HG02938 (cell line): ENCODE measurements around the gene FOXC2.

Source experiments
- ATAC-seq: cut with Tn5 transposase; IDR thresholded peaks from one replicate; pipeline ENCODE4 v1.9.1; 2021; ENCODE audit warnings: mild to moderate bottlenecking, moderate library complexity; ENCODE audit not compliant: unreplicated experiment

FOXC2 gene

GRCh38 chr16:86555704-86556075, 10.9 kb upstream of the FOXC2 start:
- no peak for ATAC-seq

GRCh38 chr16:86556576-86556975, 10.1 kb upstream of the FOXC2 start:
- no peak for ATAC-seq

- no peak for ATAC-seq
These were observed 9.0 kb upstream of the FOXC2 start for GRCh38 chr16:86557587-86557986.

GRCh38 chr16:86558355-86559193, 8.1 kb upstream of the FOXC2 start:
- ATAC-seq, result no peak

GRCh38 chr16:86559802-86560305, 6.8 kb upstream of the FOXC2 start:
- ATAC-seq, result no peak

- ATAC-seq, result no peak
These were observed 4.3 kb upstream of the FOXC2 start for GRCh38 chr16:86562356-86562755.

GRCh38 chr16:86563469-86564345, 2.9 kb upstream of the FOXC2 start:
- ATAC-seq, result no peak

GRCh38 chr16:86565181-86565631, 1.4 kb upstream of the FOXC2 start:
- no peak for ATAC-seq

- ATAC-seq, result no peak
These were observed 751 bp upstream of the FOXC2 start for GRCh38 chr16:86565644-86566511.

GRCh38 chr16:86566966-86567700, 504 bp downstream of the FOXC2 start:
- no peak for ATAC-seq

- ATAC-seq, result no peak
These were observed 1.3 kb downstream of the FOXC2 start for GRCh38 chr16:86567701-86568581.

GRCh38 chr16:86568677-86569623, 2.3 kb downstream of the FOXC2 start:
- ATAC-seq, result no peak

- ATAC-seq, result no peak
These were observed 3.2 kb downstream of the FOXC2 start for GRCh38 chr16:86569701-86570447.

- no peak for ATAC-seq
These were observed 4.2 kb downstream of the FOXC2 start for GRCh38 chr16:86570558-86571529.

- no peak for ATAC-seq
These were observed 4.9 kb downstream of the FOXC2 start for GRCh38 chr16:86571530-86571915.

- no peak for ATAC-seq
These were observed 5.5 kb downstream of the FOXC2 start for GRCh38 chr16:86572041-86572521.
